NCI-H2029 treated with DMSO at 0.1 percent for 48 hours (cell line): ENCODE measurements around the gene C16orf96.

Experiments
- DNase-seq: peaks from one replicate; lab custom pipeline; 2025; lab: John Stamatoyannopoulos, UW

Gene C16orf96

GRCh38 chr16:4601864-4602186 lies 45.7 kb downstream of the C16orf96 start:
- DNase-seq = no peak

- DNase-seq = no peak
Observed at GRCh38 chr16:4602331-4602730, 46.2 kb downstream of the C16orf96 start.

- DNase-seq = no peak
Observed at GRCh38 chr16:4603624-4604170, 47.6 kb downstream of the C16orf96 start.

GRCh38 chr16:4604401-4604800 lies 48.3 kb downstream of the C16orf96 start:
- no peak for DNase-seq

- DNase-seq = peak; percentile 59
Observed at GRCh38 chr16:4606354-4606753, 50.2 kb downstream of the C16orf96 start.

GRCh38 chr16:4607841-4608703 lies 51.9 kb downstream of the C16orf96 start:
- DNase-seq = no peak

GRCh38 chr16:4608704-4608980 lies 52.5 kb downstream of the C16orf96 start:
- DNase-seq = no peak

- no peak for DNase-seq
Observed at GRCh38 chr16:4609200-4610010, 53.3 kb downstream of the C16orf96 start.

GRCh38 chr16:4610011-4611005 lies 54.2 kb downstream of the C16orf96 start:
- DNase-seq = no peak

- DNase-seq = no peak
Observed at GRCh38 chr16:4611337-4612021, 55.3 kb downstream of the C16orf96 start.

- DNase-seq = no peak
Observed at GRCh38 chr16:4612474-4612931, 56.4 kb downstream of the C16orf96 start.

GRCh38 chr16:4612977-4613635 lies 57.0 kb downstream of the C16orf96 start:
- no peak for DNase-seq

- DNase-seq = no peak
Observed at GRCh38 chr16:4613636-4614570, 57.8 kb downstream of the C16orf96 start.

- no peak for DNase-seq
Observed at GRCh38 chr16:4614571-4615383, 58.6 kb downstream of the C16orf96 start, which contains the start of gene UBALD1. Gene UBALD1, minus strand, starts transcription at chr16:4614888. Its CDS starts 91 bp downstream, at chr16:4614797.

- DNase-seq = no peak
Observed at GRCh38 chr16:4615384-4616046, 59.4 kb downstream of the C16orf96 start.

- DNase-seq = peak; percentile 94
Observed at GRCh38 chr16:4616047-4616811, 60.1 kb downstream of the C16orf96 start.

GRCh38 chr16:4617880-4618279 lies 61.7 kb downstream of the C16orf96 start:
- DNase-seq = no peak
